Retina (tissue), 1 donor: ENCODE results near the gene AP1G1.
"Not testable (repeated sequence)": the region's sequence is repeated elsewhere in the genome, so short reads cannot be mapped to it uniquely, and the experiment has no call there.

Experiments
- DNase-seq: peaks from one replicate; pipeline ENCODE4 v3.0.0-alpha.2; 2016

AP1G1 gene

DNA sequence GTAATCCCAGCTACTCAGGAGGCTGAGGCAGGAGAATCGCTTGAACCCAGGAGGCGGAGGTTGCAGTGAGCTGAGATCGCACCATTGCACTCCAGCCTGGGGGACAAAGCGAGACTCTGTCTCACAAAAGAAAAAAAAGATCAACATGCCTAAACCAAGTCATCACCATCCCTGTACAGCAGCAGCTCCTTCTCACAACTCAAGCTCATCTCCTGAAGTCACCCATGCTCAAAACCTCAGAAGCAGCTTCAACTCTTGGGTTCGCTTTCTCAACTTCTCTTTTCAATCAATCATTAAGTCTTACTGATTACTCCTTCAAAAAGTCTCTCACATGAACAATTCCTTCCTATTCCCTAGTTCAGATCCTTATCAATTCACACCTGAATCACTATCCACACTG, 115.5 kb downstream of the AP1G1 start:
- DNase-seq = no peak

- no peak for DNase-seq
Measured at GRCh38 chr16:71689901-71690300, 118.7 kb downstream of the AP1G1 start.

GRCh38 chr16:71687861-71688260, 120.8 kb downstream of the AP1G1 start:
- DNase-seq = no peak

- not testable (repeated sequence) for DNase-seq
Measured at GRCh38 chr16:71684280-71684679, 124.4 kb downstream of the AP1G1 start.

GRCh38 chr16:71681360-71681759, 127.3 kb downstream of the AP1G1 start:
- DNase-seq = no peak
